Psoas muscle (tissue), 8 donors: ENCODE measurements around the gene RAPGEF3. TPM values are rescaled to one million over a fixed set of nuclear protein-coding genes. Genes with fewer than 3 reads are reported as not detected.

Experiments used
- ATAC-seq, 4 donors: fragments of 200-7000 bp; cut with Tn5 transposase; one replicate each; pipeline ENCODE4 v1.9.1; 2020; ENCODE audit warnings: moderate library complexity in 3 of 4, mild to moderate bottlenecking in 2 of 4
- DNase-seq, 2 donors: peaks; one replicate each; pipeline ENCODE4 v3.0.0-alpha.2; 2020
- H3K27ac ChIP-seq: fragments of 200-600 bp; one replicate; pipeline ENCODE4 v1.8.0; 2022
- H3K27me3 ChIP-seq, 3 donors: fragments of 200-600 bp in 1 of 3; one replicate each; pipeline versions ENCODE4 v1.6.1 to v1.8.0; 2013 to 2022; ENCODE audit warnings: low read length in 2 of 3, mild to moderate bottlenecking in 2 of 3, moderate library complexity in 1 of 3; ENCODE audit not compliant: insufficient read depth in 3 of 3
- H3K36me3 ChIP-seq, 2 donors: fragments of 200-600 bp in 1 of 2; one replicate each; pipeline versions ENCODE4 v1.6.1 to v1.8.0; 2013 to 2022; ENCODE audit warnings: low read depth in 1 of 2, mild to moderate bottlenecking in 1 of 2, moderate library complexity in 1 of 2; ENCODE audit not compliant: insufficient read depth in 1 of 2
- H3K4me1 ChIP-seq: fragments of 200-600 bp; one replicate; pipeline ENCODE4 v1.8.0; 2022
- H3K4me3 ChIP-seq: fragments of 200-600 bp; one replicate; pipeline ENCODE4 v1.8.0; 2022; ENCODE audit warnings: mild to moderate bottlenecking
- H3K9me3 ChIP-seq: fragments of 200-600 bp; one replicate; pipeline ENCODE4 v1.8.0; 2022
- WGBS, 3 donors: extraction: QIAGEN DNeasy Blood & Tissue Kit; methylation state at CpG; one replicate each; pipeline versions ENCODE4 v1.1.6 to v1.1.7; 2013; 5-methylcytosine and 5-hydroxymethylcytosine counted together
- intact Hi-C, 2 donors: fragments of 100-400 bp; cut with DNase I; formaldehyde crosslinking; loops; one replicate each; pipeline versions ENCODE4 v1.11.0 to v1.14.2; 2022
- polyA plus RNA-seq, 3 donors: library from polyadenylated mRNA; stranded (reverse); fragments of 200-250 nt; gene quantifications; one replicate each; pipeline ENCODE4 v1.2.3, GENCODE V29; 2013
- total RNA-seq, 4 donors: library from RNA; stranded (reverse); fragmentation: NEBNext Ultra II Directional in 2 of 4; extraction: Animal tissue kit (Norgen Biotek cat#: 25700) in 2 of 4; gene quantifications; one replicate each; pipeline versions ENCODE4 v1.2.1 to v1.2.4, GENCODE V29; 2021 to 2023
- TF ChIP-seq, protein P1 (sequence below): fragments of 200-600 bp; IDR thresholded peaks from one replicate; pipeline ENCODE4 v1.8.0; 2022; ENCODE audit warnings: antibody characterized with exemption
- donor health status: healthy with polysubstance abuse.
- donor health status: DM: no; HTN: no; CAD: no; lungs with moderate emphysema.
- donor health status: Bipolar disorder and iron deficiency.
- donor health status: healthy.
- donor health status: DM: yes; HTN: yes; CAD: no.
- donor health status: DM: no; HTN: no; CAD: no.
- donor health status: DM: no; HTN: no; CAD: no.
- donor health status: DM: yes; HTN: yes; CAD: no.

Gene RAPGEF3
- total and polyA plus RNA-seq, 7 donors = 5.1 to 29.9 (median 14.7) TPM

DNA sequence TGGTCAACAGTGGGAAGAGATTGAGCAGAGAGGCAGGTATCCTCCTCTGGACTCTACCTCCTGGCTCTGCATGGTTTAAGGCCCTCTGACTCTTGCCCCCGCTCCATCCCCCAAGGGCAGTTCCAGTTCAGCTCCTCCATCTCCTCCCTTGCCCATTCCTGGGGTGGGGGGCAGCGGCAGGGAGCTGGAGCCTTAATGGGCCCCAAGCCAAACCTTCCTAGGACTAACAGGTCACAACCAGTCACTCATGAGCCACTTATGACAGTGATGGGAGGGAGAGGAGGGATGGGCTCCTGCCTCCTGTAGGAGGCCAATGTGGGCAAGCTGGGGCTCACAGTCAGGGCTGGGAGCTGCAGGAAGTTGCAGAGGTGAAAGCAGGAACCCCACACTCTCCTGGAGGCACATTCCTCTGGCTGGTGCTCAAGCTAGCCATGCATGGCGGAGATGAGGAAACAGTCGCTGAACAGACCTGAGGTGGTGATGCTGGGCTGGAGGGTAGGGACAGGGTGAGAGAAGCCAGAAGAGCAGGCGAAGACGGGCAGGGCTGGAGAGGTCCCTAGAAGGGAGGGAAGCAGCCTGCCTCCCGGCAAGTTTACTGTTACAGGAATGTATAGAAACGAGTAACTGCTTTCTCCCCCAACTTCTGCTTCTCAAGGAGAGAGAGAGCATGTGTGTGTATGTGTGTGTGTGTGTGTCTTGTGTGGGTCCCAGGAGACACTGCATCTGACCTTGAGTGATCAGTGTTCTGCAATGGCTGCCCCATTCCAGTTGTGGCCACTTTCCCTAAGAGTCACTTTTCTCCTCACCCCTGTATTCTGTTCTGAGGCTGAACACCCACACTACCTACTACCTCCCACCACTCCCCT, 5.0 kb upstream of the RAPGEF3 start:
- intact Hi-C loops = loop anchor here in 1 of 2 donors (5.0 kb wide), 1 partner anchor 46 kb away; no protein-coding TSS in a partner anchor
- H3K4me3 ChIP-seq = no peak overlapping the region
- no peaks in the 10 kb centered on the region for H3K36me3 ChIP-seq
- WGBS, 3 donors = 77 to 89% (median 82%) methylated on average over 8 of the region's 8 CpGs
- H3K9me3 ChIP-seq = no peaks in the 10 kb centered on the region
- peak; percentile 1 to 41 for DNase-seq
- H3K27me3 ChIP-seq = no peaks in the 10 kb centered on the region
- no peak for ATAC-seq
- TF ChIP-seq, protein P1, sequence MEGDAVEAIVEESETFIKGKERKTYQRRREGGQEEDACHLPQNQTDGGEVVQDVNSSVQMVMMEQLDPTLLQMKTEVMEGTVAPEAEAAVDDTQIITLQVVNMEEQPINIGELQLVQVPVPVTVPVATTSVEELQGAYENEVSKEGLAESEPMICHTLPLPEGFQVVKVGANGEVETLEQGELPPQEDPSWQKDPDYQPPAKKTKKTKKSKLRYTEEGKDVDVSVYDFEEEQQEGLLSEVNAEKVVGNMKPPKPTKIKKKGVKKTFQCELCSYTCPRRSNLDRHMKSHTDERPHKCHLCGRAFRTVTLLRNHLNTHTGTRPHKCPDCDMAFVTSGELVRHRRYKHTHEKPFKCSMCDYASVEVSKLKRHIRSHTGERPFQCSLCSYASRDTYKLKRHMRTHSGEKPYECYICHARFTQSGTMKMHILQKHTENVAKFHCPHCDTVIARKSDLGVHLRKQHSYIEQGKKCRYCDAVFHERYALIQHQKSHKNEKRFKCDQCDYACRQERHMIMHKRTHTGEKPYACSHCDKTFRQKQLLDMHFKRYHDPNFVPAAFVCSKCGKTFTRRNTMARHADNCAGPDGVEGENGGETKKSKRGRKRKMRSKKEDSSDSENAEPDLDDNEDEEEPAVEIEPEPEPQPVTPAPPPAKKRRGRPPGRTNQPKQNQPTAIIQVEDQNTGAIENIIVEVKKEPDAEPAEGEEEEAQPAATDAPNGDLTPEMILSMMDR = no peak
- no peaks in the 10 kb centered on the region for H3K4me1 ChIP-seq
- no peak overlapping the region for H3K27ac ChIP-seq

DNA sequence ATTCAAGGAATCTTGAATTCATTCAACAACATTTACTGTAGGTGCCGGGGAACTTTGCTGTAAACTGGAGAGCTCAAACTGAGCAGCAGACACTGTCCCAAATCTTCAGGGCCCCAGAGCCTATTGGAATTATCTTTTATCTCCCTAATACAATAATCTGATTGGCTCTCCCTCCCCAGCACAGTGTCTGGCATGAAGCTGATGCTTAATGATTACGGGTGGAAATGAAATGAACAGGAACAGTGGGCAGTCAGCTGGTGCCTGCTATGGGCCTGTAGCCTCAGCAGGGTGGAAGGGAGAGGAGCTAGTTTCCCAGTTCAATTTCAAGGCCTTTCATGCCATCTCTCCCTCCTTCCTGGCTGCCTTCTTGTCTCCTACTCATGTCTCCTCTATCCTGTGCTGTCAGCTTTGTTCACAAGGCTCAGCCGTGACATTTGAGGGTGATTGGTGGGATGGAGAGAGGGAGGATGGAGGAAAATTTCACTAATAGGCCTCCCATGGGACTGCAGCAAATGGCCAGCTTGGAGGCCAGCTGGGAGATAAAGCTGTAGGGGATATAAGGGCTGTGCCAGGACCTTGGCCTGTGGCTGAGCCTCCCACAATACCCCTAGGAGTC, 4.3 kb upstream of the RAPGEF3 start:
- ATAC-seq = no peak
- Histone ChIP-seq H3K9me3 (no peaks in the 10 kb centered on the region), H3K36me3 (no peaks in the 10 kb centered on the region), H3K4me3 (no peak overlapping the region), H3K27me3 (no peaks in the 10 kb centered on the region), H3K4me1 (no peaks in the 10 kb centered on the region), H3K27ac (no peak overlapping the region)
- intact Hi-C loops = loop anchor here in 1 of 2 donors (5.0 kb wide), 1 partner anchor 46 kb away; no protein-coding TSS in a partner anchor
- DNase-seq = peak in 1 of 2 donors; percentile 28
- WGBS, 3 donors = 67 to 78% (median 75%) methylated on average over 3 of the region's 3 CpGs
- TF ChIP-seq, protein P1 = no peak

DNA sequence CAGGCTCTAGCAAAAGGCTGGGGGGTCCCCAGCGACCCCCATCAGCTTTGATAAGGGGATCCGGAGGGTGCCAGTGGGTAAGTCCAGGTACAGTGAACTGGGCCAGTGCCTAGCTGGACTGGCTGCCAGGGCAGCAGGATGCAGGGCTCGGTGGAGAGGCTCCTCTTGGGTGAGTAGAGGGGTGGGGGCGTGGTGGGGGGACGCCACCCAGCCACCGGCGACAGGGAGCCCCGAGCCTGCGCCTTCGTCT, 171 bp downstream of the RAPGEF3 start:
- H3K4me3 ChIP-seq = peak overlapping the region; percentile 72
- WGBS, 3 donors = 5 to 6% (median 6%) methylated on average over 7 to 10 of the region's 10 CpGs

DNA sequence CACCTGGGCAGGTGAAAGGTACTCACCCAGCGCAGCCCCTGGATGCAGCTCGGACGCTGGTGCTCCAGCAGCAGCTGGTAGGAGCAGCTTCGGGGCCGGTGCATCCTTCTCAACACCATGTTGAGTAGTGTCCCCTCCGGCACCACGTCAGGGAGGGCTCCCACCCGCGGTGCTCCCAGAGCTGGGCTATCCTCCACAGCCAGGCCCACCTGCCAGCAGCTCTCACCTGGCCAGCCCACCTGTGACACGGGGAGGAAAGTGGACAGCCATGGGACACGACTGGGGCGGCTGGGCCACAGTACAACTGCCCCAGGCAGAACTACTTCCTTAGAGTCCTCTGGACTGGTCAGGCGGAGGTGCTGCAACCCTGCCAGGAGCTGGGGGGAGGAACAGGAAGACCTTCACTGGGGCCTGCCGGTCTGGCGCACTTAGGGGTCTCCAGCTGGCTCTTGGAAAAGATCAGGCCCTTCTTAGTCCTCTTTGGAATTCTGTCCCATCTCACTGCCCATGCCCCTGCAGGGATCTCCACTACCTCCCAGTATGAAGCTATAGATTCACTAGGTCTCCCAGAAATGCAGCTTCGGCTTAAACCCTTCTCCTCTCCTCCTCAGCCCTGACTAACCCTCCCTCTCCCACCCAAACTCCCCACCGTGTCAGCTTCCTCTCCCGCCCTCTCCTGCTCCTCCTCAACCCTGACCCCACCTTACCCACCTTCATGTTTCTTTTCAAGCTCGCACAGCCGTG, 668 bp downstream of the RAPGEF3 start:
- ATAC-seq (no peak), DNase-seq (no peak)
- Histone ChIP-seq H3K36me3 (no peaks in the 10 kb centered on the region), H3K4me3 (peak overlapping the region; percentile 72), H3K9me3 (no peaks in the 10 kb centered on the region), H3K27me3 (no peaks in the 10 kb centered on the region), H3K27ac (peak overlapping the region; percentile 57), H3K4me1 (peaks cover 28% of the 10 kb centered on the region)
- intact Hi-C loops = loop anchor here in 1 of 2 donors (2.0 kb wide), 1 partner anchor 15 kb away; no protein-coding TSS in a partner anchor
- TF ChIP-seq, protein P1 = no peak
- WGBS, 3 donors = 52 to 58% (median 52%) methylated on average over 20 of the region's 20 CpGs

More for the DNA sequence above, 171 bp downstream of the RAPGEF3 start:
- no peaks in the 10 kb centered on the region for H3K36me3 ChIP-seq
- DNase-seq (no peak), ATAC-seq (no peak)
- H3K9me3 ChIP-seq = no peaks in the 10 kb centered on the region
- intact Hi-C loops = loop anchor here in 1 of 2 donors (2.0 kb wide), 1 partner anchor 16 kb away; no protein-coding TSS in a partner anchor
- TF ChIP-seq, protein P1 = no peak
- peak overlapping the region; percentile 57 for H3K27ac ChIP-seq
- peaks cover 23% of the 10 kb centered on the region for H3K4me1 ChIP-seq
- no peaks in the 10 kb centered on the region for H3K27me3 ChIP-seq
